HG03159 (cell line): Measurements from ENCODE around the gene ITPR3.

Experiments
- ATAC-seq: cut with Tn5 transposase; IDR thresholded peaks from one replicate; pipeline ENCODE4 v1.9.1; 2021; ENCODE audit warnings: mild to moderate bottlenecking, moderate library complexity; ENCODE audit not compliant: unreplicated experiment

The ITPR3 gene

DNA sequence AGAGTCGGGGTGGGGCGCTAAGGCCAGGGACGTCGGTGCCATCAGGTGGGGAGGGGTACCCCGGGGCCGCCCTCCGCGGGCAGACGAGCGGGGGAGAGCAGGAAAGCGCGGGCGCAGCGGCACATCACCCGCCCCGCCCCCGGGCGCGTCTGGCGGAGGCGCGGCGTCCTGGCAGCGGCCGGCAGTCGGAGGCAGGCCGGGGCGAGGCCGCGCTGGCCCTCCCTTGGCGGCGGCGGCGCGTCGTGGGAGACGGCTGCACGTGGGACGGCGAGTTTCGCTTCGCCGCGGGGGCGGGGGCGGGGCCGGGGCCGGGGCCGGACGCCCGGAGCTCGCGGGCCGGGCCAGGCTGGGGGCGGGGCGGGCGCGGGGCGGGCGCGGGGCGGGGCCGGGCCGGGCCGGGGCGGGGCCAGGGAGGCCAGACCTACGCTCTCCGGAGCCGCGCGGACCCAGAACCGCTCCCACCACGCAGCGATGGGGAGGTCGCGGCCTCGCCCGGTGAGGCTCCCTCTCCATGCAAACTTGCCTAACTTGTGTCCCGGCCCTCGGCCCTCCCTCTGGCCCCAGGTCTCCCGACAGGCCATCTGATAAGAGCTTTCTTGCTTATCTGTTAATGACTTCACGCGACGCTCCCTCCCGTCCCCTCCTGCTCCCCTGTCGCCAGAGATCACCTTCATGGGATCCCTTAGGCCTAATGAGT, 12.5 kb downstream of the ITPR3 start:
- ATAC-seq, result peak; percentile 48

DNA sequence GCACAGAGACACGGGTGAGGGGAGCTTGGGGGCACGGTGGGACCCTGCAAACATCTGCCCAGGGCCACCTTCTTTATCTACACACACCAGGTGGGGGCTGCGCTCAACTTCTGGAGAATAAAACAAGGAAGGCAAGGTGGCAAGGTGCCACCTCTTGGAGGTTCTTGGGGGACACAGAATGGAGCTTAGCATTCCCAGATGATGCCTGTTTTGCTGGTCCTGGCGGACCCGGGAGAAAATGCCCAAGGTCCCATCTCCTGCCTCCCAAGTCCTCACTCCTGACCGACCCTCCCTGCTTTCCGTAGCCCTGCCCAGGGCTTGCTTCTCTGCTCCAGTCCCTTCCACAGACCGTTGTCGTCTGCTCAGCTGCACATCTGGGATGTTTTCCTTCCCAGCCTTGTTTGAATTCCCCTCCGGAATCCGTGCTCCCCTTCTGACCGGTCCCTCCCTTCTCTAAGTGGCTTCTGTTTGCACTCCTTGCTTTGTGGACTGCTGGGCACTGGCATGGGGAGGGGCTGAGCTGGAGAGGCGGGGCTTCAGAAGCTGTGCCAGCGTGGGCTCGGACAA, 13.1 kb downstream of the ITPR3 start:
- ATAC-seq, result no peak

DNA sequence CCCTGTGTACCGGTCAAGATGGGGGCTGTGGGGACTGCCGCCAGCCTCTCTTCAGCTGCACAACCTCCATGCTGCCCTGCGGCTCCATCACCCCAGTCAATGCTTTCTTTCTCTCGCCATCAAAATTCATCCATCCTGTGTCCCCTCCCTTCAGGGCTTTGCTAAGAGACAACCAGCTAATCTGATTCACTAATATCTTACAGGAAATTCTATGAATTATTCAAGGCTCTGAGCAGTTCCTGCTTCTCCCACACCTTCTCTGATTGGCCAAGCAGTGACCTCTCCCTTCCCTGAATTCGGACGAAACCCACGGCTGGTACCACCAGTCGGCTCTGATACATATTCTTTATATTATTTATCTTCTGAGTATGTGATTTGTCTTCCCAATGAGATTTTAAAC, 13.8 kb downstream of the ITPR3 start:
- ATAC-seq, result no peak

DNA sequence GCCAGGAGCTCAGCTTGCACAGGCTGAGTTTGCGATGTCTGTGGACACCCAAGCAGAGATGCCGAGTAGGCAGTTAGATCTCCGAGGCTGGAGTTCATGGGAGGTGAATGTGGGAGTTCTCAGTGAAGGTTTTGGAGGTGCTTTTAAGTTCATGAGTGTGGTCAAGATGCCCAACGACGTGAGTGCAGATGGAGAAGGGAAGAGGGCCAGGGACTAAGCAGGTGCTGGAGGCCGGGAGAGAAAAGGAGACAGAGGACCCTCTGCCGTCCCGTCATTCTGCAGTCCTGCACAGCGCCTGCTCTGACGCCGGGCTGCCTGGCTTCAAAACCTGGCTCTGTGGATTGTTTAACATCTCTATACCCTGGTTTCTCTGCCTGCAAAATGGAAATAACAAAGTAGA, 15.5 kb downstream of the ITPR3 start:
- no peak for ATAC-seq

DNA sequence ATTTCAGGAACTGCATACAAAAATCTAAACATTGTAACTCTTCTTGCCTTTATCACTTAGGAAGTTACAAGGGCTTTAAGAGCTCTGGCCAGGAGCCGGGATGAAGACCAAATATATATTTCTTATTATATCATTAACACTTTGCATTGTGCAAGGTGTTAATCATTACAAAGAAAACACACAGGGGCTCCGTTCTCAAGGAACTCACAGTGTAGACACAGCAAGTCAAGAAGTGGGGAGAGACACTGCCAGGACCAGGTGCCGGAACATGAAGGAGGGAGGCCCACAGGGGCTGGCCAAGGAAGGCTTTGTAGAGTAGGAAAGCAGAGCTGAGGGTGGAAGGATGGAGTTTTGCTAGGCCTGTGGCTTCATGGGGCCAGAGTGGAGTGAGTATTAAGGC, 17.4 kb downstream of the ITPR3 start:
- ATAC-seq, result no peak

DNA sequence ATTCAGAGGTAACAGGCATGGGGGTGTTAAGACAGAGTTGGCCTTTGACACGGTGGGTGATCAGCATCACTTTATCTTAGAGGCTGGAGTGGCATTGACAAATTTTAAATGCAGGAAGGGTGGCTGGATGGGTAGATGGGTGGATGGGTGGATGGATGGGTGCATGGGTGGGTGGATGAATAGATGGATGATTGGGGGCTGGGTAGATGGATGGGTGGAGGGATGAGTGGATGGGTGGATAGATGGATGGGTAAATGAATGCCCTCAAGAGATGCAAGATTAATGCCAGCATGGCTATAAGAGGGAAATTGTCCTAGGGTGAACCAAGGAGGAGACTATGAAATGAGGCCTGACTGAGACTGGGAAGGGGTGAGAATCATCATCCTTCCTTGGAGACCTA, 18.4 kb downstream of the ITPR3 start:
- ATAC-seq, result no peak

DNA sequence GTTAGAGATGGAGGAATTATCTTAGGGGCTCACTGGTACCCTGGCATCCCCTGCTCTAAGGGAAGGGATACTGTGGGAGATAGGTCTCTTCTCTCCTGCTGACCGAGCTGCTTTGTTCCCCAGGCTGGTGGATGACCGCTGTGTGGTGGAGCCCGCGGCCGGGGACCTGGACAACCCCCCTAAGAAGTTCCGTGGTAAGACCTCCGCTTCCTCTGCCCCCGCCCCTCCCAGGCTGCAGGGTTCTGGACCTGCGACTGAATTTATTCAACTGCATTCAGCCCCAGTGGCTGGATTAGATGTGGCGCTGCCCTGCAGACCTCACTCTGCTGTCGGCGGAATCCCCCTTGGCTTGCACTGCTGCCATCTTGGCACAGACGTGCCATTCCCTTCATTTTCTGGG, 19.2 kb downstream of the ITPR3 start:
- no peak for ATAC-seq

DNA sequence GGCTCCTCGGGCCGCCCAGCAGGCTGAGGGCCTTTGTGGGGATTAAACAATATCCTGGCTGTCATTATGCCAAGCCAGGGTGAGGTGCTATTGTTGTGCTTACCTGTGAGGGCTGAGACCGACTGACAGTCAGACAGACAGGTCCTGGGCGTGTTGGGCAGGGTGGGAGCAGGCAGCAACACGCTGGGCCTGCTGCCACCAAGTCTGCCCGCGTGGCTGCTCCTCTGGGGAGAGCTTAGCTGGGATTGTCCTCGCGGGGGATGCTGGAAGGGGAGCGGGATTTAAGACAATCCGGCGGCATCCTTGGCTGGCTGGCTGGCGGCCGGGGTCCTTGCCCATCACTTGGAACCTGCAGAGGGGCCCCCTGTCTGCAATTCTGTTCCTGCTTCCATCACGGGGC, 20.0 kb downstream of the ITPR3 start:
- ATAC-seq, result no peak

DNA sequence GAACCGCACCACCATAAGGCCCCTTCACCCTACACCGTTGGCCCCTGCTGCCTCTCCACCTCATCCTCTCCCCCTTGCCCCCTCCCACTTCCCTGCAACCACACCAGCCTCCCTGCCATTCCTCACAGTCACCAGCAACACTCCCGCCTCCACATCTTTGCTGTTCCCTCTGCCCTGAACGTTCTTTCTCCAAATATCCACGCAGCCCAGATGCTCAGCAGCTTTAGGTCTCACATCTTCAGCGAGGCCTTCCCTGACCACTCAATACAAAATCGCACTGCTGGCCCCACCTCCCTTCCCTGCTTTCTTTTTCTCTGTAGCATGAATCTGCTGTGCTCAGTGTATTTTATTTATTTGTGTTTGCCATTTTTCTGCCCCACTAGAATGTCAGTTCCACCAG, 20.5 kb downstream of the ITPR3 start:
- no peak for ATAC-seq

DNA sequence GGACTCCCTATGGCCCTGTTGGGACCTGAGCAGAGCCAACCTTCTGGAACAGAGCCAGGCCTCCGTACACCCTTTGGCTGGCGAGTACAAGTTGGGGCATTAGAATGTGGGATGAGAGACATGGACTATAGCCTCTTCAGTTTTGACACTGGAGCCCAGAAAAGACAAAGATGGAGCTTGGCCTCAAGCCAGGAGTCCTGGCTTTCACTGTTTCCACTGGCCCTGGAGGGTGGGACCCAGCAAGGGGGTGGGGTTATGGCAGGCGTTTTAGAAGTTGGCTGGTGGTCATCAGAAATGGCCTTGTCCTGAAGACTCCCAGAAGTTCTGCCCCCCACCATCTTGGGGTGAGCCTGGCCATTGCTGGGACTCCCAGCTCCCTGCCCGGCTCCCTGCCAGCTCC, 21.8 kb downstream of the ITPR3 start:
- no peak for ATAC-seq

DNA sequence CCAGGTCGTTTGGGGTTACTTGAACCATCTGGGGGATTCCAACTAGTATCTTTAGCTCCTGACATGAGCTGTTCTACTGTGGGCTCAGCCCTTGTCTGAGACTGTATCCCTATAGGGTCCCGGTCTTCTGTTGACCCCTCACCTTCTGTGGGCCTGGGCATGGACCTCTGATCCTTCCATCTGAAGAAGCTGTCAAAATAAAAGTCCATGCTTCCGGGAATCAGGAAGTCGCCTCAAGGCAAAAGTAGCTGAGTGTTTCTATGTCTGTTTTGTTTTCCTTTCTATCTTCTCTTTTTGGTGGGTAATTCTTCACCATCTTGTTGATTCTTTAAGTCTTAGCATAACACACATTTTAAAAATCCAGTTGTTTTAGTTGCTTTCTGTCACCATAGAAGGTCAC, 30.3 kb downstream of the ITPR3 start:
- ATAC-seq, result no peak

DNA sequence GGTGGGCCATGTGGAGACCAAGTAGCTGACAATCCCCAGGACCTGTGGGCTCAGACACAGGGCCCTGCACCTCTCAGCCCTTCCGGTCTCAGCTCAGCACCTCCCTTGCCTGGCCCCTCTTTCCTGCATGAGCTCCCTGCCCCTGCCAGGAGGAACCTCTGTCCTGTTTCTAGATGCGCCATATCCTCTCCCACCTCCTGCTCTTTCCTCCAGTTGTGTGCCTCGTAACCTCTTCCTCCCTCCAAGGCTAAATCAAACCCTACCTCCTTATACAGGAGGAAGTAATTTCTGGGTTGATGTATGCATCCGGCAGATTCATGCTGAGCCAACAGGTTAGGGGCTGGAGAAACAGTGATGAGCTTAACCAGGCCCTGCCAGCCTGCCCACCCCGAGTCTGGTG, 30.9 kb downstream of the ITPR3 start:
- ATAC-seq, result no peak

DNA sequence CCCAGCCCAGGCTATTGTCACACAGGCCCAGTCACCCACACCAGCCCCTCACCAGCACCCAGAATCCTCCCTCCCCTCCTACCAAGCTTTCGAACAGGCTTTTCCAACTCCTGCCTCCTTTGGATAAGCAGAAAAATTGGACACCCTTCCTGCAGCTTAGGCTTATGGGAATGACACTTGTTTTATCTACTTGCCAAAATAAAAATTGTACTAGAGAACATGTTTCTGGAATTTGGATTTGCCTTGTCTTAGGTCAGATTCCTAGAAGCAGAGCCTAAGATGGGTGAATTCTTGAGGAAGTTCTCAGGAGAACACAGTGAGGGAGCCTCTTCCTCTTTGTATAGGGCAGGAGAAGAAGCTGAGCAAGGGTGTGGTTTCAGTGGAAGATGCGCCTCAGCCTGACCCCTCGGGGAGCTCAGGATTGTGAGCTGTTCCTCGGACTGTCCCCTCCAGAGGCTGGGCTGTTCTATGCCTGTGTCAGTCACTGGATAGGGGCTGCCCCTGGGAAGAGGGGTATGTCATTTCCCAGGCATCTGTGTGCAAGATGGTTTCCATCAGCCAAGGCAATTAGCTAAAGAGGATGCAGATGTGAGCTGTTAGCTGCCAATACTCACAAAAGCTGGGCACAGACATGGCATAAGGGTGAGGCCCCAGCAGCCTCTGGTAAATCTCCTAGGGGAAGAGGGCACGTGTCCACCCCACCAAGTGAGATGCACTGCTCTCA, 33.9 kb downstream of the ITPR3 start:
- ATAC-seq, result no peak

DNA sequence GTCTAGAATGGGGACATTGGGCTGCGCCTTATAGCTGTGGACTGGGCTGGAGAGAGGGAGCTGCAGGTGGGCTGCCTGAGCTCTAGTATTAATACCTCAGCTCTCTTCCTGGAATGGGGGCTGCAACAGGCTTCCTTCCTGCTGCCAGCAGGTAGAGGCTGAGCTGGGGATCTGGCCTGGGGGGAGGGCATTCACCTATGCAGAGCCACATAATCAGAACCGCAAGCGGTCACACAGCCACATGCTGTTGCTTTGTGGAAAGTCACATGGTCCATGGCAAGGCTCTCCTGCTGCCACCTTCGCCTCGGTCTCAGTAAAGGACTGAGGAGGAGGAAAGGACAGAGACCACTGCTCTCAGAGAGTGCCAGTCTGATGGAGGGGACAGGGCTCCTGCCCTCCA, 35.7 kb downstream of the ITPR3 start:
- no peak for ATAC-seq

DNA sequence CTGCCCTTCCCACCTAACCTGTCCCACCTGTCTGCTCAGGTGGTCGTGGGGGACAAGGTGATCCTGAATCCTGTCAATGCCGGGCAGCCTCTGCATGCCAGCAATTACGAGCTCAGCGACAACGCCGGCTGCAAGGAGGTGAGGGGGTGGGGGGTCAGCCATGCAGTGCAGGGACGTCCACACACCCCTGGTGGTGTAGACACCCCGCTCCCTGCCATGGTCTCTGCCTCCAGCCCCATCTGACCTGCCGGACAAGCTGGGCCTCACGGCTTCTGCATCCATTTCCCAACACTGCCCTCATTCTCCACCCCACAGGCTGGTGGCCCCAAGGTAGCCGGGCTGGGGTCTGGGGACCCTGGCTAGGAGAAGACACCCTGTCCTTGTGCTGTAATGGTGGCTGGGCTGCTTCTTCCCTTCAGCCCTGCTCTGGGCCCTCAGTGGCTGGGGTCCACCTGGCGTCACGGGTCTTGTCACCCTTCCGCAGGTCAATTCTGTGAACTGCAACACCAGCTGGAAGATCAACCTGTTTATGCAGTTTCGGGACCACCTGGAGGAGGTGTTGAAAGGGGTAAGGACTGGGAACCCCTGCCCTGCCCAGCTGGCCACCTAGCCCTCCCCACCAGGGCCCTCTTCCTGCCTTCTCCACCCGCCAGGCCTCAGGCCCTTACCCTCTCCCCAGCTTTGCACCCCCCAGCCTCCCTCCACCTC, 38.0 kb downstream of the ITPR3 start:
- ATAC-seq, result no peak

DNA sequence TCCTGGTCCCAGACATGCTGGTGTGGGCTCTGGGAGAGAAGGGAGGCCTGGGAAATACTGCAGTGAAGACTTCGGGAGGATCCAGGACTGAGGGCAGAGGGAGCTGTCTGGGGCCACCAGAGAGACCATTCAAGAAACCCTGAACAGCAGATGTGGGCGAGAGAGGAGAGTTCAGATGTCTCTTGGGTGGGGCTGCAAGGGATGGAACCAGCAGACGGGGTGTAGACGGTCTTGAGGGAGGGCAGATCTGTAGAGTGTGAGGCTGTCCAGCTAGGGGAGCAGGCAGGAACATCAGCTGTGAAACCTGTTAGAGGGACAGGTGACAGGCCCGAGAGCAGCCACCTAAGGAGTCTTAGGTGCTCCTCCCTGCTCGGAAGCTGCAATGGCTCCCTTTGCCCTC, 38.9 kb downstream of the ITPR3 start:
- no peak for ATAC-seq

DNA sequence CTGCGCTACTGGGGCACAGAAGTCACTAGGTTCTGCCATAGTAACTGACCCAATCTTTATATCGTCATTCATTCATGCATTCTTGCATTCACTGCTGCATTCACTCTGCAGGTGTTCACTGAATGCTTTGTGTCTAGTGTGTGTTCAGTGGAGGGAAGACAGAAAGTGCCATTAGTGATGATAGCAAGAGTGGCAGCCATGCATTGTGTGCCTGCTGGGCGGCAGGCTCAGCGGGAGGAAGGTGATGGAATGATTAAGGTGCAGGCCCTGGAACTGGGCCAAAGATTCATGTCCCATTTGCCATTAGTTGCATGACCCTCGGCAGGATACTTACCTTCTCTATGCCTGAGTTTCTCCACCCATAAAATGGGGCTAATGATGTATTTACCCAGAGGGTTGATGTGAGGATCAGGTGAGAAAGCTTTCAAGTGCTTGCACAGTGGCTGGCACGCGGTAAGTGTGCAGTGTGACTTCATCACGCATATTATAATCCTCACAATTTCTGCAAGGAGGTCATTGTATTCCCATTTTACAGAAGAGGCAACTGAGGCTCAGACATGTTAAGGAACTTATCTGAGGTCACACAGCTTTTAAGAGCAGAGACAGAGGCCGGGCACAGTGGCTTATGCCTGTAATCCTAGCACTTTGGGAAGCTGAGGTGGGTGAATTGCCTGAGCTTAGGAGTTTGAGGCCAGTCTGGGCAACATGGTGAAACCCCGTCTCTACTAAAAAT, 40.1 kb downstream of the ITPR3 start:
- no peak for ATAC-seq

DNA sequence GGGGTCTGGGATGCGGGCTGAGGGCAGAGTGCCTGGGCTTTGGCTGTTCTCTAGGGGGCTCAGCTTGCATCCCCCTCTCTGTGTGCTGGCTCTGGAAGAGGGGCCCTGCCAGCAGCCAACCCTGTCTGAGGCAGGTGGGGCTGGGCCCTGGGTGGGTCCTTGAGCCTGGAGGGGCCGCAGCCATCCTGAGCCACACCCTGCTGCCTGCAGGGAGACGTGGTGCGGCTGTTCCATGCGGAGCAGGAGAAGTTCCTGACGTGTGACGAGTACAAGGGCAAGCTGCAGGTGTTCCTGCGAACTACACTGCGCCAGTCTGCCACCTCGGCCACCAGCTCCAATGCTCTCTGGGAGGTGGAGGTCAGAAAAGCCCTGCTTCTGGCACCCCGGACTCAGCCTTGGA, 41.2 kb downstream of the ITPR3 start:
- ATAC-seq, result no peak

DNA sequence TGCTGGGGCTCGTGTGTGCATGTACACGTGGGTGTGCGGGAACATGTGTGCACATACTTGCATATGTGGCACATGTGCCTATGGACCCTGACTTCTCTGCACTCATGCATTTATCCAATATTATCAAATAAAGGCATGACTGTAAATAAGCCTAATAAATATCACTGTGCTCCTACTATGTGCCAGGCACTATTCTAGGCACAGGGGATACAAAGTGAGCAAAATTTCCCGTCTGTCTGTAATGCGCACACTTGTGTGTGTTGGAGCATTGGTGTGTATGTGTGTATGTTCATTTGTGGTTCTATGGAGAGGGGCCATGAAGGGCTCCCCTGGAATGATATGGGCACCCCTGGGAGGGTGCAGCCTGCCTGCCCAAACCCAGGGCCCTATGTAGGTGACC, 41.9 kb downstream of the ITPR3 start:
- no peak for ATAC-seq

DNA sequence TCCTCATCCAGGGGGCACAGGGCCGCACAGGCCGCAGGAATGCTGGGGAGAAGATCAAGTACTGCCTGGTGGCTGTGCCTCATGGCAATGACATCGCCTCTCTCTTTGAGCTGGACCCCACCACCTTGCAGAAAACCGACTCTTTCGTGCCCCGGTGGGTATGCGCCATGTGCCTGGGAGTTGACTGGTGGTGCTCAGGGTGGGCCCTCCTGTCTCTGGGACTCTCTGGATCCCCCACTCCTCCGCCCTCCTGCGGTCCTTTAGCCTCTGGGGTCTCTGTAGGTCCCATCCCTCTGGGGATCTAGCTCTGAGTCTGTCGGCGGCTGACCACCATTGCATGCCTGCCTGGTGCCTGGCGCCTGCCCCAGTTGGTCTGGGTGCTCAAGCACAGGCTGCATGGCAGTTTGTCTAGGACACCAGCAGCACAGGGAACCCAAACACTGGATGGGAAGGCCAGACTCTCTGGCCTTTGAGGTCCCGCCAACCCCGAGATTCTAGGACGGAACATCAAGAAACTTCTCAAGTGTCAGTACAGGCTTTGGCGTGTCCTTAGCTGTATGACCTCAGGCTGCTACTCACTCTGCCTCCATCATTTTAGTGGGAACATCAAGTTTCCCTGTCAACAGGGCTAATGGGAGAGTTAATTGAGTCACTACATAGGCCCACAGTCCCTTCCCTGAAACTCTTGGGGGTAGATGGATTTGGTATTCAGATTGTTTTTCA, 42.8 kb downstream of the ITPR3 start:
- ATAC-seq, result no peak
